ENCODE data around the gene ZNF491. TPM values are rescaled to one million over a fixed set of nuclear protein-coding genes. Genes with fewer than 3 reads are reported as not detected.
A peak's percentile ranks its signal among the peaks of the same experiment; 100 is the strongest.
"Not testable (repeated sequence)": the region's sequence is repeated elsewhere in the genome, so short reads cannot be mapped to it uniquely, and the experiment has no call there.

ZNF491 gene
- total RNA-seq, 2 experiments from 2014 or later: 2.0 to 6.2 TPM

DNA sequence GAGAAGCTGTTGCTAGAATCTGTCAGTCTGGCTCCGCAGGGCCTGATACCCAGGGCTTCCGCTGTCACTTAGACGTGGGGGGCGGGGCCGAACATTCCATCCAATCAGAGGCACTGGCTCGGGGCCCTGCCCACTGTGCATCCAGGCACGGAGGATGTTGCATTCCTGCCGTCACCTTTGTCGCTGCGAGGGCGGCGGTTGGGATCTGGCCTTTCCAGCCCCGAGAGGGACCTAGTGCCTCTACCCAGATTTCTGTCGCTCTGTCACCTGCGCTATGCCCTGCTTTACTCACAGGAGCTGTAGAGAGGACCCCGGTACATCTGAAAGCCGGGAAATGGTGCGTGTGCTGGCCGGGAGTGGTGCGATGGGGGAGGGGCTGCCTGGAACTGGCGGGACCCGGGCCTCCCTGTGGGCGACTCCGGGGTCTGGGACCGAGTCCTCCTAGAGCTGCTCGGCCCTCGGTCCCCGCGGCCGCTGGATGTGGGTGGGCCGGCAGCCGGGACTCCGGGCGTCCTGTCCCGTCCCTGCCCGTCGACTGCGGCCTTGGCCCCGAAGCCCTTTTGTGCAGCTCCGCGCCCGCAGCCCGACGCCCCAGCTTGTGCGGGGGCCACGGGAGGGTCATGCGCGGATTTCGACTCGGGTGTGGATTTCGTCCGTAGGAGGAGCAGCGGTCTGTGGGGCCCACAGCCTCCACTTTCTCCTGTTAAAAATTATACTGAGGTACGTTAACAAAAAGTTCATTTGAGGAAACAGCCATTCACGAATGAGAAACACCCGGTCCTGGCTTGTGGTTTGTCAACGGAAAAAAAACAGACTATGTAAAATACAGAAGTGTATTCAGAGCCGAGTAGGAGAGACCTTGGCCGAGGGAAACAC, 50.5 kb downstream of the ZNF491 start, which contains the start of gene ZNF439:
Gene ZNF439, plus strand, starts transcription at position 133 of the 876 bp plus-strand sequence. Its CDS starts 142 bp downstream, at position 275.
- ChIA-PET CTCF (ENCODE audit: unreplicated experiment) (no interaction called here), POLR2A (interaction anchor here (0.5 to 1.0 kb wide), 3 partner anchors 20 to 149 kb away, joined by 3 to 6 read pairs (median 4); no protein-coding TSS in a partner anchor)
- Histone ChIP-seq H2AFZ (ENCODE audit: low read length) (peak within 1 kb of the TSS; percentile 89), H3K9me2 (ENCODE audit: insufficient read depth, low read length) (no peaks in the 10 kb centered on the region), H3K4me2 (ENCODE audit: low read length) (peak within 1 kb of the TSS; percentile 77), H3K4me3 (ENCODE audit: low read depth, low read length, poor library complexity, severe bottlenecking) (peak within 1 kb of the TSS; percentile 79), H3K4me1 (ENCODE audit: insufficient read depth, low read length, poor library complexity, severe bottlenecking) (peaks cover 20% of the 10 kb centered on the region), H3K9me3 (ENCODE audit: low read length) (no peaks in the 10 kb centered on the region; the same call in 1 of the 2 replicates), H3K27ac (ENCODE audit: low read depth, low read length, poor library complexity, severe bottlenecking) (peak within 1 kb of the TSS; percentile 61), H3K36me3 (ENCODE audit: insufficient read depth, low read length) (peaks cover 27% of the 10 kb centered on the region), H3K79me2 (ENCODE audit: insufficient read depth, low read depth, low read length) (peaks cover 42% of the 10 kb centered on the region; the same call in 1 of the 2 replicates), H4K20me1 (ENCODE audit: insufficient read depth, low read length) (no peaks in the 10 kb centered on the region)
- DNase-seq (ENCODE audit: low spot score): peak; percentile 97
- intact Hi-C loops (cut with micrococcal nuclease; ENCODE audit: unreplicated experiment): no loop called here
- no TSS peak for BruUV-seq (replicated peaks)
- TF ChIP-seq, protein P1, sequence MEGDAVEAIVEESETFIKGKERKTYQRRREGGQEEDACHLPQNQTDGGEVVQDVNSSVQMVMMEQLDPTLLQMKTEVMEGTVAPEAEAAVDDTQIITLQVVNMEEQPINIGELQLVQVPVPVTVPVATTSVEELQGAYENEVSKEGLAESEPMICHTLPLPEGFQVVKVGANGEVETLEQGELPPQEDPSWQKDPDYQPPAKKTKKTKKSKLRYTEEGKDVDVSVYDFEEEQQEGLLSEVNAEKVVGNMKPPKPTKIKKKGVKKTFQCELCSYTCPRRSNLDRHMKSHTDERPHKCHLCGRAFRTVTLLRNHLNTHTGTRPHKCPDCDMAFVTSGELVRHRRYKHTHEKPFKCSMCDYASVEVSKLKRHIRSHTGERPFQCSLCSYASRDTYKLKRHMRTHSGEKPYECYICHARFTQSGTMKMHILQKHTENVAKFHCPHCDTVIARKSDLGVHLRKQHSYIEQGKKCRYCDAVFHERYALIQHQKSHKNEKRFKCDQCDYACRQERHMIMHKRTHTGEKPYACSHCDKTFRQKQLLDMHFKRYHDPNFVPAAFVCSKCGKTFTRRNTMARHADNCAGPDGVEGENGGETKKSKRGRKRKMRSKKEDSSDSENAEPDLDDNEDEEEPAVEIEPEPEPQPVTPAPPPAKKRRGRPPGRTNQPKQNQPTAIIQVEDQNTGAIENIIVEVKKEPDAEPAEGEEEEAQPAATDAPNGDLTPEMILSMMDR (conservative IDR thresholded peaks at IDR 0.05; ENCODE audit: low read length): no peak
- no peak for TF ChIP-seq EZH2phosphoT487 (IDR thresholded peaks at IDR 0.05; ENCODE audit: borderline replicate concordance, low read depth, low read length)

DNA sequence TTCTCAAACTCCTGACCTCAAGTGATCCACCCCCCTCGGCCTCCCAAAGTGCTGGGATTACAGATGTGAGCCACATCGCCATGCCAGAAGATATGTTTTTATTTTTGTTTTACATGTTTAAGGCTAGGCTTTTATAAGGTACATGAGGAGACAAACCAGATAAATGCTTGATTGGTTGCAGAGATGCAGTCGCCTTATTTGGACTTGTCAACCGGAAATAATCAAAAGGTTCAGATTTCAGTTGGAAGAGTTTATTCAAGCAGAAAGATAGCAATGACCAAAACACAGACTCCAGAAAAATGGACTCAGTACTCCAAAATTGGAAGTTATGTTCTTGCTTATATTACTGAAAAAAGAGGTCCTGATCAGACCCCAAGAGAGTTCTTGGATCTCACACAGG, 52.0 kb downstream of the ZNF491 start:
- H3K4me2 ChIP-seq (ENCODE audit: low read length): peak overlapping the region; percentile 77
- H3K9me2 ChIP-seq (ENCODE audit: insufficient read depth, low read length); H4K20me1 ChIP-seq (ENCODE audit: insufficient read depth, low read length); POLR2A ChIA-PET; intact Hi-C loops (cut with micrococcal nuclease; ENCODE audit: unreplicated experiment); BruUV-seq (replicated peaks); H2AFZ ChIP-seq (ENCODE audit: low read length); CTCF ChIA-PET (ENCODE audit: unreplicated experiment); H3K9me3 ChIP-seq (ENCODE audit: low read length): not testable (repeated sequence)
- H3K36me3 ChIP-seq (ENCODE audit: insufficient read depth, low read length): peaks cover 39% of the 10 kb centered on the region
- H3K4me3 ChIP-seq (ENCODE audit: low read depth, low read length, poor library complexity, severe bottlenecking): peak overlapping the region; percentile 79
- peaks cover 20% of the 10 kb centered on the region for H3K4me1 ChIP-seq (ENCODE audit: insufficient read depth, low read length, poor library complexity, severe bottlenecking)
- peak overlapping the region; percentile 61 for H3K27ac ChIP-seq (ENCODE audit: low read depth, low read length, poor library complexity, severe bottlenecking)
- peak; percentile 11 for DNase-seq (ENCODE audit: low spot score)
- peaks cover 47% of the 10 kb centered on the region; the same call in 1 of the 2 replicates for H3K79me2 ChIP-seq (ENCODE audit: insufficient read depth, low read depth, low read length)

DNA sequence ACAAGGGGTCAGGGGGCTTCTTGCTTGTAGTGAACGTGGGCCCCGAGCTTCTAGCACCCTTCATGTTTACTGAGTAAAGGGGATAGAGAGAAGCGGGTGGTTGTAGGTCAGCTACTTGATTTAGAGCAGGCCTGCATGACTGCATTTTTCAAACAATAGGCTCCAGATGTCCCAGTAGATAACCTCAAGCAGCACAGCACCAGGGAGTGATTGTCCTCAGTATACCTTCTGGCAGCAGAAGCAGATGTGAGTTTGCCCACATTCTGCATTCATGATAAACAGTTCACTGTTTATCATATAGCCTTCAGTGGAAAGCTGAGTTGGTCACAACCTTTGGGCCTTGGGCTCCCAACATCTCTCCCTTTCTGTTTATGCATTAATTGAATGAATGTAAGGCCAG, 55.0 kb downstream of the ZNF491 start:
- ChIA-PET POLR2A (no interaction called here), CTCF (ENCODE audit: unreplicated experiment) (no interaction called here)
- Histone ChIP-seq H3K36me3 (ENCODE audit: insufficient read depth, low read length) (peaks cover 41% of the 10 kb centered on the region), H3K79me2 (ENCODE audit: insufficient read depth, low read depth, low read length) (peaks cover 47% of the 10 kb centered on the region; the same call in 1 of the 2 replicates), H3K27ac (ENCODE audit: low read depth, low read length, poor library complexity, severe bottlenecking) (no peak overlapping the region), H4K20me1 (ENCODE audit: insufficient read depth, low read length) (no peaks in the 10 kb centered on the region), H3K4me2 (ENCODE audit: low read length) (no peak overlapping the region), H3K9me2 (ENCODE audit: insufficient read depth, low read length) (no peaks in the 10 kb centered on the region), H3K4me3 (ENCODE audit: low read depth, low read length, poor library complexity, severe bottlenecking) (no peak overlapping the region), H2AFZ (ENCODE audit: low read length) (no peak overlapping the region), H3K9me3 (ENCODE audit: low read length) (no peaks in the 10 kb centered on the region; the same call in 1 of the 2 replicates), H3K4me1 (ENCODE audit: insufficient read depth, low read length, poor library complexity, severe bottlenecking) (peaks cover 13% of the 10 kb centered on the region)
- intact Hi-C loops (cut with micrococcal nuclease; ENCODE audit: unreplicated experiment): no loop called here
- BruUV-seq (replicated peaks): no TSS peak
- no peak for DNase-seq (ENCODE audit: low spot score)
- TF ChIP-seq, protein P1 (conservative IDR thresholded peaks at IDR 0.05; ENCODE audit: low read length): no peak
- no peak for TF ChIP-seq EZH2phosphoT487 (IDR thresholded peaks at IDR 0.05; ENCODE audit: borderline replicate concordance, low read depth, low read length)

Measured in OCI-LY7 (cell line).